ENCODE results near the gene CXXC5.

CXXC5 gene

DNA sequence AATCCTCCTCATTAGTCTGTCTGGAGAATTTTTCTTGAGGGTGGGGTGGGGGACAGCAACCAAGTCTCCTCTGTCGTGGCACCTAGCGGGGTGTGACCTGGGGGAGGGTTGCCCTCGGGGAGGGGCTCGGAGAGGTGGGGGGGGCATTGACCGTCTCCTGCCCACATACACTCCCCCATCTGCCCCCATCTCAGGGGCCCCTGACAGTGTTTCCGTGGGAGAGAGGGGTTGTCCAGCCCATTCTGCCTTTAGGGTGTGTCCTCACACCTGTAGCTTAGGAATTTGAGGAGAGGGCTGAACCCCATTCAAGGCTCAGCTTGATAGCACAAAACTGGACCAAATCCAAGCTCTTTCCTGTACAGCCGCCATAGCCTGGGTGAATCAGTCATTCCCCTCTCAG lies 5.9 kb upstream of the CXXC5 start:
- peaks cover 11% of the 10 kb centered on the region for H3K4me1 ChIP-seq
- H3K9me3 ChIP-seq = no peaks in the 10 kb centered on the region
- no peaks in the 10 kb centered on the region for H3K27me3 ChIP-seq (ENCODE audit: low read depth)
- H3K36me3 ChIP-seq (replicated peaks) = no peaks in the 10 kb centered on the region
- H3K4me3 ChIP-seq = no peak overlapping the region
- in situ Hi-C loops (cut with MboI; ENCODE audit: low sequenced_read_pairs) = no loop called here
- no peak for DNase-seq (ENCODE audit: low spot score in 2 of 2)

GRCh38 chr5:139642891-139643871 lies 5.0 kb upstream of the CXXC5 start:
- peaks cover 4% of the 10 kb centered on the region for H3K4me1 ChIP-seq
- H3K27me3 ChIP-seq (ENCODE audit: low read depth) = no peaks in the 10 kb centered on the region
- DNase-seq (ENCODE audit: low spot score in 2 of 2) = no peak
- no peak overlapping the region for H3K4me3 ChIP-seq
- H3K36me3 ChIP-seq (replicated peaks) = no peaks in the 10 kb centered on the region
- in situ Hi-C loops (cut with MboI; ENCODE audit: low sequenced_read_pairs) = no loop called here
- H3K9me3 ChIP-seq = no peaks in the 10 kb centered on the region

DNA sequence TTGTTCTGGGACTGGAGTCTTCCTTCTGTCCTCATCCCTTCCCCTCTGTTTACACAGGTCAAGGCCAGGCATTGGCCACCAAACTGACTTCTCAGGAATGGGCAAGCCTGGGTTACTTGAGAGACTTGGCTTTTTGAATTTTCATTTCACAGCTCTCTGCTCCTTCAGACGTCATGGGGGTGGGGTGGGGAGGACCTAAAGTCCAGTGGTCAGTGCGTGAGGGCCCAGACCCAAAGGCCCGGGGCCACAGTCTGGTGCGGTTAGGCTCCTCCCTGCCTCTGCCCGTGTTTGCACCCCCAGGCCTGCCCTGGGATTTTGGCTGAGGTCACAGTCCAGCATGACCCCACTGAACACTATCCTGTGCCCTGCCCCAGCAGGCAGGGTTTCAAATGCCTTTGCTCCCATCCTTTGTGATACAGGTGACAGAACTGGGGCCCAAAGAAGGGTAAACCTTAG lies 4.1 kb upstream of the CXXC5 start:
- DNase-seq (ENCODE audit: low spot score in 2 of 2) = no peak
- Histone ChIP-seq H3K4me1 (no peaks in the 10 kb centered on the region), H3K4me3 (no peak overlapping the region), H3K36me3 (replicated peaks) (no peaks in the 10 kb centered on the region), H3K9me3 (no peaks in the 10 kb centered on the region), H3K27me3 (ENCODE audit: low read depth) (no peaks in the 10 kb centered on the region)
- in situ Hi-C loops (cut with MboI; ENCODE audit: low sequenced_read_pairs) = no loop called here

DNA sequence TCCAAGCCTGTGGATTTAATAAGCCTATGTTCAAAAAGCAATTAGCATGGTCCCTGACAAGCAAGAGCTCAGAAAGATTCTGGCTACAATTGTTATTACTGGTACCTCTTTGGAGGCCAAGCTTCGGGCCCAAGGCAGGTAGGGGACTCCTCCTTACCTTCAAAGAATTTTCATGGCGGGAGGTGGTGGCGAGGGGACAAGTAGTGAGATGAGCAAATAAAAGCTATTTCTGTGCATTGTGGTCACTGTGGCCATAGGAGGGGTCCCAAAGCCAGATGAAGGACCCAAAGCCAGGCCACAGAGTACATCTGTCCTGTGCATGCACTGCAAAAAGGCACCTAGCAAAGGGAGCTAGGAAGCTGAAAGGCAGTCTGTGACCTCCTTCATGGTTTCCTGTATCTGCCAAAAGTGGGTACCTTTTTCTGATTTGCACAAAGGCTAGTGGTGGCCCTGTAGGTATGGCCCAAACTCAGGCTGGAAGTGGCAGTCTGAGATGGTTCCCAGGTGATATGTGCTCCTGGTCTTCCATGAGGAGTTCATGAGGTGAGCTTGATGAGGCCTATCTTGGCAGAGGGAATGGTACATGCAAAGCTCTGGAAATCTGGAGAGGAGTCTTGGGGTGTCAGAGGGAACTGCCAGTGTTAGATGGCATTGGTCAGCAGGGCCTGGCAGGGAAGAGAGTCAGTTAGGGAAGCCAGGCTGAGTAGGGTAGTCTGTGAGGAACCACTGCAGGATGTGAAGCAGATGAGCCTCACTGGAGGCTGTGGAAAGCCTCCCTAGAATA lies 3.3 kb upstream of the CXXC5 start:
- in situ Hi-C loops (cut with MboI; ENCODE audit: low sequenced_read_pairs) = loop anchor here (5.0 kb wide), 1 partner anchor 117 kb away; no protein-coding TSS in a partner anchor
- Histone ChIP-seq H3K4me3 (no peak overlapping the region), H3K27me3 (ENCODE audit: low read depth) (no peaks in the 10 kb centered on the region), H3K4me1 (no peaks in the 10 kb centered on the region), H3K9me3 (no peaks in the 10 kb centered on the region), H3K36me3 (replicated peaks) (no peaks in the 10 kb centered on the region)
- DNase-seq (ENCODE audit: low spot score in 2 of 2) = no peak

GRCh38 chr5:139645430-139645871 lies 2.7 kb upstream of the CXXC5 start:
- DNase-seq (ENCODE audit: low spot score in 2 of 2) = no peak
- in situ Hi-C loops (cut with MboI; ENCODE audit: low sequenced_read_pairs) = loop anchor here (5.0 kb wide), 1 partner anchor 117 kb away; no protein-coding TSS in a partner anchor
- no peaks in the 10 kb centered on the region for H3K36me3 ChIP-seq (replicated peaks)
- H3K4me1 ChIP-seq = peaks cover under 1% of the 10 kb centered on the region
- H3K9me3 ChIP-seq = no peaks in the 10 kb centered on the region
- H3K27me3 ChIP-seq (ENCODE audit: low read depth) = no peaks in the 10 kb centered on the region
- H3K4me3 ChIP-seq = no peak overlapping the region

DNA sequence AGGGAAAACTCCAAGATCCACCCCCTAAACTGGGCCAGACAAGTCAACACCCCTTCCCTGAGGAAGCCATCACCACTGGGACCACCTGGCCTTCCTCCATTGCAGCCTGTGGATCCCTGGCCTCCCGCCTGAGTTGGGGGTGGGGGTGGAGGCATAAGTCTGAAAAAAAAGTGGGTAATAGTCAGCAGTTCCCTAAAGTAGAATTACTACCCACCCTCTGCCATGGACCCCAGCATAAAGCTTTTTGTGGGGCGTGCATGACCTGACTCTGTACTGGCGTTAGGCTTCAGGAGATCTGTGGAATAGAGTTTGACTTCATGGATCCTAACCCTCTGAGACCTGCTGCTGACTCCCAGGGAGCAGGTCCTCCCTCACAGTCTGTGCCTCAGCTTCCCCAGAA lies 2.0 kb upstream of the CXXC5 start:
- Histone ChIP-seq H3K4me1 (peaks cover 7% of the 10 kb centered on the region), H3K9me3 (no peaks in the 10 kb centered on the region), H3K36me3 (replicated peaks) (no peaks in the 10 kb centered on the region), H3K27me3 (ENCODE audit: low read depth) (no peaks in the 10 kb centered on the region), H3K4me3 (no peak overlapping the region)
- in situ Hi-C loops (cut with MboI; ENCODE audit: low sequenced_read_pairs) = loop anchor here (5.0 kb wide), 1 partner anchor 116 kb away; no protein-coding TSS in a partner anchor
- no peak for DNase-seq (ENCODE audit: low spot score in 2 of 2)

DNA sequence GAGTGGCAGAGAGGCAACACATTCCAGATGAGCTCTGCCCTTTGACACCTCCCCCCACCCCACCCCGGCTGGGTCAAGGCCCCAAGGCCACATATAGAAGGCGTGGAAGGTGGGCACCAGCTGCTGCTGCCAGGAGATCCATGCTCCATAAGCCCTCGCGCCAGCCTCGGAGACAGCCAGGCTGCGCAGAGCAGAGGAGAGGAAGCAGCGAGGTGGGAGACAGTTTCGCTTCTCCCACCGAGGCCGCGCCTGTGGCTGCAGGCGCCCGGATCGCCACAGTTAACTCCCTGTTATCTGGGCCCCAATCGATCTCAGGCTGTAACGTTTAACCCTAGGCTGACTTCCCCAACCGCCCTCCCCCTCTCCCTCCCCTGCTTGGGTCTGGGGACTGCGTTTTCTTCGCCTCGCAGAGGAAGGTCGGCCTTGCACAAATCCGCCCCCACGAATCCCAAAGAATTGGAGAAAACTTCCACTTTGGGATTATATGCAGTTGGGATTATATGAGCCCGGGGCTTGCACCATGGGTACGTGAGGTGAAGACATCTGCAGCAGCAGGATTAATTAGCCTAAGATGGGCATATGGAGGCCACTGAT lies 1.1 kb upstream of the CXXC5 start:
- no peak overlapping the region for H3K4me3 ChIP-seq
- no peaks in the 10 kb centered on the region for H3K36me3 ChIP-seq (replicated peaks)
- DNase-seq (ENCODE audit: low spot score in 2 of 2) = no peak
- H3K4me1 ChIP-seq = peaks cover 15% of the 10 kb centered on the region
- in situ Hi-C loops (cut with MboI; ENCODE audit: low sequenced_read_pairs) = loop anchor here (5.0 kb wide), 1 partner anchor 115 kb away; no protein-coding TSS in a partner anchor
- H3K9me3 ChIP-seq = no peaks in the 10 kb centered on the region
- no peaks in the 10 kb centered on the region for H3K27me3 ChIP-seq (ENCODE audit: low read depth)

DNA sequence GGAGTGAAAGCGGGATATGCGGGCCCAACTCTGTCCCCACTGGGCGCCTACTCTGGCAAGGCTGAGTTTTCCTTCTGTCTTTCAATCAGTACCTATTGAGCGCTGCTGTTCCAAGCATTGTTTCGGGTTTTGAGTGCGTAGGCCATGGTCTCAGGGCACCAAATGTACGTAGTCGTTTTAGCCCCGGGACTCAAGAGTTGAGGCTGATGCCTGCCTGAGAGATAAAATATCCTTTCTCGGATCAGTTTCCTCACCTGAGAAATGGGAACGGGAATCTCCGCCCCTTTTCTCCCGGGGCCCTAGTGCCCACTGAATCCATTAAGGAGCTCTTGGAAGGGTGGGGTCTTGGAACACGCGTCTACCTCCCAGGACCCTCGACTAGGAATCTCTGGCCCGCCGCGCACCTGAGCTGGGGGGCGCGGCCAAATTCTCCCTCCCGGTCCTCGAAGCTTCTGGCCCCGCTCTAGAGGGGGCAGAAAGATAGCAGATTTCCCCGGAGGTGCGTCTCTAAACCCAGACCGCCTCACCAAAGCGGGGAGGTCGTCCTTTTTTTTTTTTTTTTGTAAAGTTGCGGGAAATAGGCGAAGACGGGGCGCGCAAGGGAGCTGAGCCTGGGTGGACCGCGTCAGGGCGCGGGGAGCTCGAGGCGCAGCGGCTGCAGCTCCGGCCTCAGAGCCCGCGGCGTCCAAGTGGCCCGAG lies 494 bp upstream of the CXXC5 start:
- no peak for DNase-seq (ENCODE audit: low spot score in 2 of 2)

GRCh38 chr5:139649082-139649991 lies 1.2 kb downstream of the CXXC5 start:
- Histone ChIP-seq H3K9me3 (no peaks in the 10 kb centered on the region), H3K36me3 (replicated peaks) (no peaks in the 10 kb centered on the region), H3K27me3 (ENCODE audit: low read depth) (no peaks in the 10 kb centered on the region), H3K4me1 (peaks cover 18% of the 10 kb centered on the region), H3K4me3 (peak overlapping the region; percentile 74)
- in situ Hi-C loops (cut with MboI; ENCODE audit: low sequenced_read_pairs) = loop anchor here (5.0 kb wide), 1 partner anchor 113 kb away; no protein-coding TSS in a partner anchor
- DNase-seq (ENCODE audit: low spot score in 2 of 2) = peak in 1 of 2 experiments; percentile 57

More for the DNA sequence above, 494 bp upstream of the CXXC5 start:
- H3K4me3 ChIP-seq = peak overlapping the region; percentile 74
- H3K4me1 ChIP-seq = peaks cover 18% of the 10 kb centered on the region
- no peaks in the 10 kb centered on the region for H3K36me3 ChIP-seq (replicated peaks)
- H3K27me3 ChIP-seq (ENCODE audit: low read depth) = no peaks in the 10 kb centered on the region
- no peaks in the 10 kb centered on the region for H3K9me3 ChIP-seq
- in situ Hi-C loops (cut with MboI; ENCODE audit: low sequenced_read_pairs) = loop anchor here (5.0 kb wide), 1 partner anchor 115 kb away; no protein-coding TSS in a partner anchor

GRCh38 chr5:139650031-139650688 lies 2.0 kb downstream of the CXXC5 start:
- in situ Hi-C loops (cut with MboI; ENCODE audit: low sequenced_read_pairs) = no loop called here
- no peaks in the 10 kb centered on the region for H3K36me3 ChIP-seq (replicated peaks)
- peak; percentile 26 to 69 for DNase-seq (ENCODE audit: low spot score in 2 of 2)
- no peaks in the 10 kb centered on the region for H3K27me3 ChIP-seq (ENCODE audit: low read depth)
- peaks cover 18% of the 10 kb centered on the region for H3K4me1 ChIP-seq
- H3K4me3 ChIP-seq = peak overlapping the region; percentile 74
- H3K9me3 ChIP-seq = no peaks in the 10 kb centered on the region

DNA sequence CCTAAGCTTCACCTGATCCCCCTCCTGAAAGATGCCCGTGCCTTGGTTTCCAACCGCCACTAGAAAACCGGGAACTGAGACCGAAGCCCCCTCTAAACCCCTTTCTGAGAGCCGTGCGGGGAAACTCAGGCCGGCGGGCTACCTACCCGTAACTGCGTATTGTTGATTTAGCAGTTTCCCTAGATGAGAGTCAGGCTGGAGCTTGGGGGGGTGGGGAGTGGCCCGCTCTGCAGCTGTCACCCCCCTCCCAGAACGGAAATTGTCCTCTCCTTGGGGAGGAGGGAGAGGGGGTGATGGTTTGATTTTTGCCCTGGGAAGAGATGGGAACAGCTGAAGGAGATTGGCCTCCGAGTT lies 2.5 kb downstream of the CXXC5 start:
- peaks cover 18% of the 10 kb centered on the region for H3K4me1 ChIP-seq

More for the DNA sequence above, 2.5 kb downstream of the CXXC5 start:
- no peaks in the 10 kb centered on the region for H3K27me3 ChIP-seq (ENCODE audit: low read depth)
- peak overlapping the region; percentile 74 for H3K4me3 ChIP-seq
- H3K9me3 ChIP-seq = no peaks in the 10 kb centered on the region
- in situ Hi-C loops (cut with MboI; ENCODE audit: low sequenced_read_pairs) = no loop called here
- DNase-seq (ENCODE audit: low spot score in 2 of 2) = no peak
- no peaks in the 10 kb centered on the region for H3K36me3 ChIP-seq (replicated peaks)
